ENCODE measurements around the gene GLI3. TPM values are rescaled to one million over a fixed set of nuclear protein-coding genes. Genes with fewer than 3 reads are reported as not detected.

Gene GLI3
- total RNA-seq, result 10 to 100 TPM in 1 of 9 donors, 1 to 10 TPM in 8; 2.0 to 14.4 (median 6.4) TPM
- 1 to 10 TPM in 1 of 2 donors, under 1 TPM in 1; 0.50 to 2.3 TPM for polyA plus RNA-seq
- long read RNA-seq, donor 1, partial matches to known transcripts, result 1 of 7 reads
- long read RNA-seq, donor 1, other reads (novel, unspliced or antisense), result 5 of 7 reads
- long read RNA-seq, donor 2, partial matches to known transcripts, result 3 of 3 reads
- long read RNA-seq, donor 2, other reads (novel, unspliced or antisense), result 0 of 3 reads
- long read RNA-seq, donor 3, partial matches to known transcripts, result 1 of 4 reads
- long read RNA-seq, donor 3, other reads (novel, unspliced or antisense), result 3 of 4 reads

DNA sequence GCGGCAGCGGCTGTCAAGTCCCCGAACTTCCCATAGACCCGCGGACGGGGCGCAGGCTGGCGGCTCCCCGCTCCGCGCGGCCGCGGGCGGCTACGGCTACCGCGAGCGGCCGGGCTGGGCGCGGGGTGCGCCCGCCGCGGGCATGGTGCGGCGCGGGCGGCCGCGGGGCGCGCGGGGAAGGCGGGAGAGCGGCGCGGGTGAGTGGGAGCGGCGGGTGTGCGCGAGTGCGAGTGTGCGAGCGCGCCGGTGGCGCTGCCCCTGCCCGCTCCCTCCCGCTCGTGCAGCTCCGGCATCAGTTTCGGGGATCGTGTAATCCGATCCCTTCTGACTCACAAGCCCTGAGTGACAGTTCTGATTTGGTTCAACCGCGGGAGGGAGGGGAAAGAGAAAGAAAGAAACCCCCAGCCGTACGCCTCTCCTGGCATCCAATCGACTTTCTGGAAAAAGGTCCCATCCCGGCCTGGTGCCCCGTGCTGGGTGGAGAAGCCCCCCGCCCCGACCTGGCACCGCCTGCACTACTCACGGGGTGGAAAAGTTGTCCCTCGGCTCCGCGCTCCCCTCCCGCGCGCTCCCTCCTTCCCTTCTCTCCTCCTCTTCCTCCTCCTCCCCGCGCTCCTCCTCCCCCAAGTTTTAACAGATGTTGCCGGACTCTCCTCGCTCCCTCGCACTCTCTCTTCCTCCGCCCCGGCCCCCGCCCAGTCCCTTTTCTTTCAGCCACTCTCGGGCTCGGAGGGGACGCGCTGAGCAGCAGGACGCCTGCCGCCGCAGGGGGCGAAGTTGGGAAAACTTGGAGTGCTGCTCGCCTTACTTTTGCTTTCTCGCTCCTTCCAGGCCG is at the start of gene GLI3:
Gene GLI3 (minus strand): TSS at position 234 of the 835 bp plus-strand sequence. CDS start 13,956 bp downstream, outside the sequence.
- H3K36me3 ChIP-seq, result no peaks in the 10 kb centered on the region
- peak within 1 kb of the TSS; percentile 64 to 95 (median 86) for H3K27ac ChIP-seq
- WGBS, 4 donors, result 0 to 1% (median 1%) methylated on average over 78 to 92 of the region's 92 CpGs
- peak in 1 of 2 donors; percentile 41 for TF ChIP-seq POLR2A (IDR thresholded peaks at IDR 0.05)
- TF ChIP-seq, protein P1, sequence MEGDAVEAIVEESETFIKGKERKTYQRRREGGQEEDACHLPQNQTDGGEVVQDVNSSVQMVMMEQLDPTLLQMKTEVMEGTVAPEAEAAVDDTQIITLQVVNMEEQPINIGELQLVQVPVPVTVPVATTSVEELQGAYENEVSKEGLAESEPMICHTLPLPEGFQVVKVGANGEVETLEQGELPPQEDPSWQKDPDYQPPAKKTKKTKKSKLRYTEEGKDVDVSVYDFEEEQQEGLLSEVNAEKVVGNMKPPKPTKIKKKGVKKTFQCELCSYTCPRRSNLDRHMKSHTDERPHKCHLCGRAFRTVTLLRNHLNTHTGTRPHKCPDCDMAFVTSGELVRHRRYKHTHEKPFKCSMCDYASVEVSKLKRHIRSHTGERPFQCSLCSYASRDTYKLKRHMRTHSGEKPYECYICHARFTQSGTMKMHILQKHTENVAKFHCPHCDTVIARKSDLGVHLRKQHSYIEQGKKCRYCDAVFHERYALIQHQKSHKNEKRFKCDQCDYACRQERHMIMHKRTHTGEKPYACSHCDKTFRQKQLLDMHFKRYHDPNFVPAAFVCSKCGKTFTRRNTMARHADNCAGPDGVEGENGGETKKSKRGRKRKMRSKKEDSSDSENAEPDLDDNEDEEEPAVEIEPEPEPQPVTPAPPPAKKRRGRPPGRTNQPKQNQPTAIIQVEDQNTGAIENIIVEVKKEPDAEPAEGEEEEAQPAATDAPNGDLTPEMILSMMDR (IDR thresholded peaks at IDR 0.05), result peak in 7 of 12 donors; percentile 6 to 56 (median 27)
- peak within 1 kb of the TSS; percentile 42 to 95 (median 79) for H3K4me3 ChIP-seq
- peak; percentile 88 to 89 (median 89) for DNase-seq
- no peaks in the 10 kb centered on the region for H3K9me3 ChIP-seq
- peaks cover 0 to 40% (median 0%) of the 10 kb centered on the region in 9 donors for H3K27me3 ChIP-seq
- peak; percentile 85 to 90 (median 90) for ATAC-seq
- intact Hi-C loops (cut with DNase I), result loop anchor here in 4 of 10 donors (2.0 to 10.0 kb wide), 5 partner anchors 248 to 458 kb away; no protein-coding TSS in a partner anchor
- H3K4me1 ChIP-seq, result peaks cover 0 to 16% (median 8%) of the 10 kb centered on the region in 12 donors

DNA sequence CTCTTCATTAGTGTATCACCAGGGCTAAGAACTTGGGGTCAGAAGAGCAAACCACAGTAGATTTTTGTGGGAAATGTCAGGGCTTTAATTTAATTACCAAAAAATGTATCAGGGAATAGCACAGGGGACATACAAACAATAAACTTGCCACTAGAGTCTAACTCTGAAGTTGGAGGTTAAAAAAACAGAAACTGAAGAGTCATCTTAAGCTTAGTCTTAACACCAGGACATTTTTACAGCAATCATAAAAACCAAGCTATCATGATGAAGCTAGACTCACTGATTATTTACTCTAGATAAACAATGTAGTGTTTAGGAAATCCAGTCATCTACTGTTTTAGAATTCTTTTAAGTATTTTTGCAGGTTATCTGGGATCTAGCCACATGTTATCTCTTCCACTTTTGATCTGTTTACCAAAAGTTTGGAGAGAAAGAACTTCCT is 48.4 kb upstream of the GLI3 start:
- no peak for TF ChIP-seq POLR2A (IDR thresholded peaks at IDR 0.05)
- TF ChIP-seq, protein P1 (IDR thresholded peaks at IDR 0.05), result no peak
- H3K36me3 ChIP-seq, result no peaks in the 10 kb centered on the region
- intact Hi-C loops (cut with DNase I), result no loop called here
- H3K27me3 ChIP-seq, result no peaks in the 10 kb centered on the region
- no peaks in the 10 kb centered on the region for H3K9me3 ChIP-seq
- ATAC-seq (no peak), DNase-seq (no peak)
- H3K27ac ChIP-seq, result no peak overlapping the region
- H3K4me1 ChIP-seq, result no peaks in the 10 kb centered on the region
- no peak overlapping the region for H3K4me3 ChIP-seq

DNA sequence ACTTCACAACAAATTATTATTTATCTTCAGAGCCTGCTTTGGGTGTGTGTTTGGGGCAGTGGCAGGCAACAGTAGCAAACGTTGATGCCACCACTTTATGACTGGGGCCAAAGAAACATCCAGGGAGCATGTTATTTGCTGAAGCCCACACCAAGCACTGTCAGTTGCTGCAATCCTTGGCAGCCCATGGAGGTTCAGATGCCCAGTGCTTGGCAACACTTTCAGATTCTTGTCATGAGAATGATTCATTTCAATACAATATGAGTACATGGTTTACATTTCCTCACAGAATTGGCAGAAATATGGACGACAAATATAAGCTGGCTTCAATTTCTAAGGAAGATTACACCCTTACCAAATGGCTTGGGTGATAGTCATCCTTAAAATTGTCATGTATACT is 46.5 kb upstream of the GLI3 start:
- WGBS, 4 donors, result 52 to 80% (median 57%) methylated on average over 2 of the region's 2 CpGs

More for the DNA sequence above, 46.5 kb upstream of the GLI3 start:
- Histone ChIP-seq H3K36me3 (no peaks in the 10 kb centered on the region), H3K27me3 (no peaks in the 10 kb centered on the region), H3K27ac (no peak overlapping the region), H3K4me3 (no peak overlapping the region), H3K4me1 (no peaks in the 10 kb centered on the region), H3K9me3 (no peaks in the 10 kb centered on the region)
- TF ChIP-seq, protein P1 (IDR thresholded peaks at IDR 0.05), result no peak
- no peak for TF ChIP-seq POLR2A (IDR thresholded peaks at IDR 0.05)
- ATAC-seq, result peak in 1 of 4 donors; percentile 51
- no peak for DNase-seq
- intact Hi-C loops (cut with DNase I), result no loop called here

Measured in heart left ventricle (tissue), 16 donors.